Panc1 (cell line): ENCODE measurements around the gene COL6A2. TPM values are rescaled to one million over a fixed set of nuclear protein-coding genes. Genes with fewer than 3 reads are reported as not detected.

Source experiments
- ATAC-seq: fragments of 200-7000 bp; cut with Tn5 transposase; 2 replicates; pipeline ENCODE4 v1.9.1; 2020; ENCODE audit warnings: mild to moderate bottlenecking, moderate library complexity
- BruUV-seq: library from RNA; stranded (reverse); fragments of 400-500 nt; replicated peaks from 2 replicates; lab custom pipeline; 2021; lab: Mats Ljungman, UMichigan
- CTCF ChIA-PET: fragments of 300-600 bp; sonication (Branson Sonifier 250); formaldehyde crosslinking; loops from one replicate; lab custom pipeline; 2022; ENCODE audit warnings: antibody characterized with exemption; lab: Charles Lee
- POLR2A ChIA-PET: fragments of 300-600 bp; sonication (Branson Sonifier 250); formaldehyde crosslinking; loops from one replicate; lab custom pipeline; 2022; ENCODE audit warnings: antibody characterized with exemption; lab: Charles Lee
- DNase-seq: peaks from one replicate; pipeline ENCODE4 v3.0.0-alpha.2; 2010; ENCODE audit warnings: low read depth, low spot score
- H3K27ac ChIP-seq: 2 replicates; pipeline ENCODE4 v1.5.1; 2011; ENCODE audit warnings: mild to moderate bottlenecking, low read length, inconsistent platforms
- H3K27me3 ChIP-seq: fragments of 200-500 bp; sonication (Bioruptor generic); 2 replicates; pipeline ENCODE4 v1.6.0; 2014; ENCODE audit warnings: low read length, inconsistent platforms; ENCODE audit not compliant: control insufficient read depth, insufficient read depth
- H3K36me3 ChIP-seq: fragments of 200-500 bp; sonication (Bioruptor generic); 2 replicates; pipeline ENCODE4 v1.5.1; 2014; ENCODE audit warnings: inconsistent platforms, mild to moderate bottlenecking, low read length, moderate library complexity; ENCODE audit not compliant: control insufficient read depth, insufficient read depth
- H3K4me1 ChIP-seq: 2 replicates; pipeline ENCODE4 v1.5.1; 2011; ENCODE audit warnings: inconsistent platforms, mild to moderate bottlenecking, low read length, moderate library complexity; ENCODE audit not compliant: control insufficient read depth, insufficient read depth
- H3K4me3 ChIP-seq, 2 experiments: 2 replicates each; pipeline ENCODE4 v1.5.1; 2011 to 2012; ENCODE audit warnings: low read depth in 2 of 2, low read length in 2 of 2, mild to moderate bottlenecking in 2 of 2, inconsistent platforms in 1 of 2, moderate library complexity in 1 of 2
- H3K9me3 ChIP-seq: fragments of 200-500 bp; sonication (Bioruptor generic); 2 replicates; pipeline ENCODE4 v1.5.1; 2014; ENCODE audit warnings: low read depth, mild to moderate bottlenecking, inconsistent platforms, low read length, moderate library complexity; ENCODE audit not compliant: control insufficient read depth, insufficient read depth
- POLR2AphosphoS5 ChIP-seq: IDR thresholded peaks from 2 replicates; pipeline ENCODE4 v1.6.1; 2012; ENCODE audit warnings: mild to moderate bottlenecking, low read depth, low read length, moderate library complexity
- SIN3A ChIP-seq: IDR thresholded peaks from 2 replicates; pipeline ENCODE4 v1.6.1; 2012; ENCODE audit warnings: low read depth, mild to moderate bottlenecking, low read length, moderate library complexity, borderline replicate concordance; ENCODE audit not compliant: insufficient read depth
- TCF7L2 ChIP-seq: IDR thresholded peaks from 2 replicates; pipeline ENCODE4 v1.6.1; 2011; ENCODE audit warnings: mild to moderate bottlenecking, low read depth, low read length, inconsistent platforms
- in situ Hi-C: cut with HindIII; loops from 2 replicates; pipeline ENCODE4 v1.10.0; 2016; ENCODE audit warnings: low sequenced_read_pairs, low pct_unique_long_range_greater_than_20kb
- intact Hi-C: fragments of 100-400 bp; cut with micrococcal nuclease; formaldehyde crosslinking; loops from one replicate; pipeline ENCODE4 v1.10.0; 2022; ENCODE audit not compliant: unreplicated experiment
- total RNA-seq: library from RNA; stranded (reverse); gene quantifications from one replicate; pipeline ENCODE4 v1.2.1, GENCODE V29; 2021; ENCODE audit not compliant: unreplicated experiment
- TF ChIP-seq, protein P1 (sequence below), 2 experiments: IDR thresholded peaks; 2 replicates each; pipeline ENCODE4 v1.6.1; 2011 to 2012; ENCODE audit warnings: low read depth in 2 of 2, control low read depth in 1 of 2, low read length in 1 of 2, mild to moderate bottlenecking in 1 of 2, moderate library complexity in 1 of 2; ENCODE audit not compliant: insufficient read depth in 1 of 2
- TF ChIP-seq, protein P2 (sequence below): fragments of 450-650 bp; IDR thresholded peaks from 2 replicates; pipeline ENCODE4 v1.5.1; 2017; ENCODE audit warnings: mild to moderate bottlenecking

Gene COL6A2
- total RNA-seq, 1 experiment from 2014 or later: 29.9 TPM

DNA sequence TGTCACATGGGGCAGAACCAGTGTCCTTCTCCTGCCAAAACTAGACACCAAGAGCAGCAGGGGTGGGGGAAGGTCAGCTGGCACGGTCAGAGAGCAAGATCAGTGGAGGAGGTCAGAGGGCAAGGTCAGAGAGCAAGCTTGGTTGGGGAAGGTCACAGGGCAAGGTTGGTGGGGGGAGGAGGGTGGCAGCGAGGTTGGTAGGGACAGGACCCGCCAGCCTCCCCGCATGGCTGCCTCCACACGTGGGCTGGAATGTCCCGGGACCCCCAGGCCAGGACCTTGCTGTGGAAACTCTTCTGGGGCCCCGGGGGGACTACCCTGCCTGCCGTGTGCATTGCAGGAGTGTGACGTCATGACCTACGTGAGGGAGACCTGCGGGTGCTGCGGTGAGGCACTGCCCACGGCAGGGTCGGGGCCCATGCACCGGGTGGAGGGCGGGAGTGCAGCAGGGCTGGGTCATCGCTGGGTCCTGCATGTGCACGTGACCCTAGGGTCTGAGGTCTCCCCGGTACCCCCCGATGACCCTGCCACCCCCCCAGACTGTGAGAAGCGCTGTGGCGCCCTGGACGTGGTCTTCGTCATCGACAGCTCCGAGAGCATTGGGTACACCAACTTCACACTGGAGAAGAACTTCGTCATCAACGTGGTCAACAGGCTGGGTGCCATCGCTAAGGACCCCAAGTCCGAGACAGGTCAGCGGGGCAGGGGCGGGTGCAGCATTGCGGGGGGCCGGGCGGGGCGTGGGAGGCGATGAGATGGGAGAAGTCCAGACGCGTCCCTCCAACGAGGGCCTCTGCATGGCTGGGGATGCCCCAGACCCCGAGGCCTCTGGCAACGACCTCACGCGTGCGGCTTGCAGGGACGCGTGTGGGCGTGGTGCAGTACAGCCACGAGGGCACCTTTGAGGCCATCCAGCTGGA, 27.3 kb downstream of the COL6A2 start:
- no peak for TF ChIP-seq SIN3A
- TF ChIP-seq, protein P1, sequence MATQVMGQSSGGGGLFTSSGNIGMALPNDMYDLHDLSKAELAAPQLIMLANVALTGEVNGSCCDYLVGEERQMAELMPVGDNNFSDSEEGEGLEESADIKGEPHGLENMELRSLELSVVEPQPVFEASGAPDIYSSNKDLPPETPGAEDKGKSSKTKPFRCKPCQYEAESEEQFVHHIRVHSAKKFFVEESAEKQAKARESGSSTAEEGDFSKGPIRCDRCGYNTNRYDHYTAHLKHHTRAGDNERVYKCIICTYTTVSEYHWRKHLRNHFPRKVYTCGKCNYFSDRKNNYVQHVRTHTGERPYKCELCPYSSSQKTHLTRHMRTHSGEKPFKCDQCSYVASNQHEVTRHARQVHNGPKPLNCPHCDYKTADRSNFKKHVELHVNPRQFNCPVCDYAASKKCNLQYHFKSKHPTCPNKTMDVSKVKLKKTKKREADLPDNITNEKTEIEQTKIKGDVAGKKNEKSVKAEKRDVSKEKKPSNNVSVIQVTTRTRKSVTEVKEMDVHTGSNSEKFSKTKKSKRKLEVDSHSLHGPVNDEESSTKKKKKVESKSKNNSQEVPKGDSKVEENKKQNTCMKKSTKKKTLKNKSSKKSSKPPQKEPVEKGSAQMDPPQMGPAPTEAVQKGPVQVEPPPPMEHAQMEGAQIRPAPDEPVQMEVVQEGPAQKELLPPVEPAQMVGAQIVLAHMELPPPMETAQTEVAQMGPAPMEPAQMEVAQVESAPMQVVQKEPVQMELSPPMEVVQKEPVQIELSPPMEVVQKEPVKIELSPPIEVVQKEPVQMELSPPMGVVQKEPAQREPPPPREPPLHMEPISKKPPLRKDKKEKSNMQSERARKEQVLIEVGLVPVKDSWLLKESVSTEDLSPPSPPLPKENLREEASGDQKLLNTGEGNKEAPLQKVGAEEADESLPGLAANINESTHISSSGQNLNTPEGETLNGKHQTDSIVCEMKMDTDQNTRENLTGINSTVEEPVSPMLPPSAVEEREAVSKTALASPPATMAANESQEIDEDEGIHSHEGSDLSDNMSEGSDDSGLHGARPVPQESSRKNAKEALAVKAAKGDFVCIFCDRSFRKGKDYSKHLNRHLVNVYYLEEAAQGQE (IDR thresholded peaks at IDR 0.05; ENCODE audit: insufficient read depth in 1 of 2, low read depth in 2 of 2, low read length in 1 of 2): no peak
- no peak for TF ChIP-seq POLR2AphosphoS5
- TF ChIP-seq, protein P2, sequence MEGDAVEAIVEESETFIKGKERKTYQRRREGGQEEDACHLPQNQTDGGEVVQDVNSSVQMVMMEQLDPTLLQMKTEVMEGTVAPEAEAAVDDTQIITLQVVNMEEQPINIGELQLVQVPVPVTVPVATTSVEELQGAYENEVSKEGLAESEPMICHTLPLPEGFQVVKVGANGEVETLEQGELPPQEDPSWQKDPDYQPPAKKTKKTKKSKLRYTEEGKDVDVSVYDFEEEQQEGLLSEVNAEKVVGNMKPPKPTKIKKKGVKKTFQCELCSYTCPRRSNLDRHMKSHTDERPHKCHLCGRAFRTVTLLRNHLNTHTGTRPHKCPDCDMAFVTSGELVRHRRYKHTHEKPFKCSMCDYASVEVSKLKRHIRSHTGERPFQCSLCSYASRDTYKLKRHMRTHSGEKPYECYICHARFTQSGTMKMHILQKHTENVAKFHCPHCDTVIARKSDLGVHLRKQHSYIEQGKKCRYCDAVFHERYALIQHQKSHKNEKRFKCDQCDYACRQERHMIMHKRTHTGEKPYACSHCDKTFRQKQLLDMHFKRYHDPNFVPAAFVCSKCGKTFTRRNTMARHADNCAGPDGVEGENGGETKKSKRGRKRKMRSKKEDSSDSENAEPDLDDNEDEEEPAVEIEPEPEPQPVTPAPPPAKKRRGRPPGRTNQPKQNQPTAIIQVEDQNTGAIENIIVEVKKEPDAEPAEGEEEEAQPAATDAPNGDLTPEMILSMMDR: no peak
- no TSS peak for BruUV-seq
- Histone ChIP-seq H3K4me3 (no peak overlapping the region), H3K27me3 (no peaks in the 10 kb centered on the region), H3K36me3 (no peaks in the 10 kb centered on the region), H3K4me1 (no peaks in the 10 kb centered on the region), H3K9me3 (no peaks in the 10 kb centered on the region), H3K27ac (no peak overlapping the region)
- DNase-seq: no peak
- CTCF ChIA-PET: no interaction called here
- intact Hi-C loops (no loop called here), in situ Hi-C loops (no loop called here)
- no peak for ATAC-seq
- POLR2A ChIA-PET: interaction anchor here (0.6 kb wide), 1 partner anchor 344 kb away, joined by 14 read pairs; no protein-coding TSS in a partner anchor

- H3K9me3 ChIP-seq: no peaks in the 10 kb centered on the region
- POLR2A ChIA-PET: interaction anchor here (0.6 kb wide), 1 partner anchor 343 kb away, joined by 14 read pairs; no protein-coding TSS in a partner anchor
- DNase-seq (no peak), ATAC-seq (no peak)
- no peak overlapping the region for H3K4me3 ChIP-seq
- intact Hi-C loops (no loop called here), in situ Hi-C loops (no loop called here)
- TF ChIP-seq SIN3A: no peak
- TF ChIP-seq, protein P1 (IDR thresholded peaks at IDR 0.05; ENCODE audit: insufficient read depth in 1 of 2, low read depth in 2 of 2, low read length in 1 of 2): no peak
- TF ChIP-seq, protein P2: no peak
- TF ChIP-seq TCF7L2: no peak
- CTCF ChIA-PET: no interaction called here
- H3K27me3 ChIP-seq: no peaks in the 10 kb centered on the region
- H3K36me3 ChIP-seq: no peaks in the 10 kb centered on the region
- H3K4me1 ChIP-seq: no peaks in the 10 kb centered on the region
- H3K27ac ChIP-seq: no peak overlapping the region
- no TSS peak for BruUV-seq
Measured at GRCh38 chr21:46125846-46126301, 28.0 kb downstream of the COL6A2 start.
